ENCODE results near the gene SYNDIG1.

The SYNDIG1 gene

DNA sequence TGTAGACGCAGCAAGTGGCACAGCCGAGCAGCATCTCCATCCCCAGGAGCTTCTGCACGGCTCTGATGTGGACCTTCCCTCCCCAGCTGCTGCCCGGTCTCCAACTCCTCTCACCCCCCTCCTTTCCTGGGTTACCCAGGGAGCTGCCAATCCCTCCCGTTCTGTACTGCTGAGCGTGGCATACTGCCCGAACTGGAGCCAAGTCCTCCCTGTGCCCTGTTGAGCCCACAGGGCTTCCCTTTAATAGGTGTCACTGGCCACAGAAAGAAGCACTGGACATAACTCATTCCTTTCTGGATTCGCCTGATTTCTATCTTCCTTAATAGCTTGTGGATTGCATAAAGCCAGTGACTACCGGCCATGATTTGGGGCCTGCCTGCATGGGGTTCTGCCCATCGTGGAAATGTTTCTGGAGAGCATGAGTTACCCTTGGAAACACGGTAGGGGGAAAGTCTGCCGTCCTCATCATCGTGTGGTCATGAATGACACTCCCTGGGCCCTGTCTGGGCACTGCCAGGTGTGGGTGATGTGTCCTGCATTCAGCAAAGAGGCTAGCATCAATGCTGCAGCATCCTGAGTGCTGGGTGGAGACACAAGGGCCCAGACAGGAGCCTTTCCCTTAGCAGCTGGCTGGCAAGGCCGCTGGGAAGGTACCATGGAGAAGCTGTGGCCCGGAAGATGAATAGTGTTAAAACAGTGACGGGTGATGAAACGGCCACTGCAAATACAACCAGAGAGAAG, 189.7 kb downstream of the SYNDIG1 start:
- DNase-seq (ENCODE audit: low read depth): no peak

- no peak for DNase-seq (ENCODE audit: low read depth)
These were observed 190.4 kb downstream of the SYNDIG1 start for GRCh38 chr20:24659835-24660234.

GRCh38 chr20:24660651-24661050, 191.2 kb downstream of the SYNDIG1 start:
- DNase-seq (ENCODE audit: low read depth): no peak

GRCh38 chr20:24661255-24661654, 191.8 kb downstream of the SYNDIG1 start:
- no peak for DNase-seq (ENCODE audit: low read depth)

GRCh38 chr20:24662322-24662721, 192.9 kb downstream of the SYNDIG1 start:
- DNase-seq (ENCODE audit: low read depth): no peak

DNA sequence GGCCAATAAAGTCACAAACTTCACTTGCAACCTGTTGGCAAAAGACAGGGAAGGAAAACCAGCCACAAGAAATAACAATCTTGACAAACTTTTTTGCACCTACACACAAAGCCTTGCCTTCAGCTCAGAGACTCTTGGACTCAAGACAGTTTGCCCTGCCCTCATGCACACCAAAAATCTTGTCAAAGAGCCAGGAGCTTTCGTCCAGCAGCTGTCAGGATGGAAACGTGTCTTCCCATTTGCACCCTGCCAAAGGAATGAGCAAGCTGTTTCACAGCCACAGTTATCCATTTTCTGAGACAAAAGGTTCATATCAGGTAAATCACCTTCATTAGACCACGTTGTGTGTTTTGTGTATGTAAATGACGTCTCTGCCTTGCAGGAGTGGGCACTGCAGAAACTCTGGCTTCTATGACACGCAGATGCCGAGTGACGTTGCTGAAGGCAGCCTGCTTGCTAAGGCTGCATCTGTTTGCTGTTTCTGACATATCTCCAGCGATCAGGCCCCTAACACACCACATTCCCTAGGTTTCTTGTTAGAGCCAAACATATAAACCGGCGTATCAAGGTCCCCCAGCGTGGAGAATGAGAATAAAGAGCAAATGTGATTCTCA, 193.4 kb downstream of the SYNDIG1 start:
- peak; percentile 48 for DNase-seq (ENCODE audit: low read depth)

DNA sequence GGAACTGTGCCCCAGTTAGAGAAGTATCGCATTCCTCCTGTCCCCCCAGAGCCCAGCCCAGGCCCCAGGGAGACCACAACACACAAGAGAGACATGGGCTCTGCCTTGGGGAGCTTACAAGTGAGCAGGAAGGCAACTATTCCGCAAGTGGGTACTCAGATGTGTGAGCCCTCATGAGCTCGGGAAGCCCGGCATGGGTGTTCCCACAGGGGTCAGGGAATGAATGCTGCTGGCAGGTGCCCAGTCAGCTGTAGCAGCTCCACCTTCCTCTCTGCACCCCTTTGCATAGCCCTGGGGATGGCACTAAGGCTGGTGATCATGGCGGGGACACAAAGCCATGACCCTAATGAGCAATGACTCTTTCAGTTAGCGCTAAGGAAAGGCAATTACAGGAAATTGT, 194.1 kb downstream of the SYNDIG1 start:
- DNase-seq (ENCODE audit: low read depth): no peak

DNA sequence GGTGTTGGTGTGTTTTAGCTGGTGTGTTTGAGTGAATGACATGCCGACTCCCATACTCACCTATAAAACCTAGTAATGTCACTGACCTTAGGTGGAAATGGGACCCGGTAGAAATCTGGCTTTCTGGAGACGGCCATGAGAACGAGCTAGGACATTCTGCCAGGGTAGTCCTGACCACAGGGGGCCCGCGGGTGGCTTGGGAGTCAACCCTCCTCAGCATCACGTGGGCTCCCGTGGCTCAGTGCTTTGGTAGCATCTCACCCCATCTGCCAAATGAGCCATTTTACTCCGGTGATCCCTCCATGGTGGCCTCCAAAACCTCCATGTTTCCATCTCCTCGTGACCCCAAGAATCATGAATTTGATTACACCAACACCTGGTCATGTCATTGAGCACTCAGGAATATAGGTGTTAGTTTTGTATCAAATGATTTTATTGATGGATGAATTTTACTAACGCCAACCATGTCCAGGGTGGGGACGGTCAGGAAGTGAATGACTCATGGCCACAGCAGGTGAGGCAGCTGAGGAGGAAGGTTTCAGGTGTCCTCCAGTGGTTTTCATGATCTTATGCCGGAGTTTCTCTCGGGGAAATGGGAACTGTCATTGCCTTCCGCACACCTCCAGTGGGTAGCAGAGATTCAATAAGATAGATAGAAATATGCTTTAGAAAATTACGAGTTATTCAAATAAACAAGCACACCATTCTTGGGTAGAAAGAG, 195.0 kb downstream of the SYNDIG1 start:
- no peak for DNase-seq (ENCODE audit: low read depth)

DNA sequence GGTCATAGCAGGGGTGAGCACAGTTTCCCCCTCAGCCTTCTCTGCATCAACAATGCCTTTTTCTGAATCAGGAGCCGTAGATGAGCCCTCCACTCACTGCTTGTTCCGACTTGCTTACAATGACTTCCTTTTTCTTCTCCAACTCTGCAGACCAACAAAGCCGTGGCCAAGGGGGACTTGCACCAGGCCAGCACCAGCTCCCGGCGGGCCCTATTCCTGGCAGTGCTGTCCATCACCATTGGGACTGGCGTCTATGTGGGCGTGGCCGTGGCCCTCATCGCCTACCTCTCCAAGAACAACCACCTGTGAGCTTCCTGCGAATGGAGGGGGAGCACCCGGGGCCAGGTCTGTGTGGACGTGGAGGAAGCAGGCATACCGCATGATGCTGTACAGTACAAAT, 195.8 kb downstream of the SYNDIG1 start:
- no peak for DNase-seq (ENCODE audit: low read depth)

- DNase-seq (ENCODE audit: low read depth): no peak
These were observed 196.3 kb downstream of the SYNDIG1 start for GRCh38 chr20:24665741-24666191.

DNA sequence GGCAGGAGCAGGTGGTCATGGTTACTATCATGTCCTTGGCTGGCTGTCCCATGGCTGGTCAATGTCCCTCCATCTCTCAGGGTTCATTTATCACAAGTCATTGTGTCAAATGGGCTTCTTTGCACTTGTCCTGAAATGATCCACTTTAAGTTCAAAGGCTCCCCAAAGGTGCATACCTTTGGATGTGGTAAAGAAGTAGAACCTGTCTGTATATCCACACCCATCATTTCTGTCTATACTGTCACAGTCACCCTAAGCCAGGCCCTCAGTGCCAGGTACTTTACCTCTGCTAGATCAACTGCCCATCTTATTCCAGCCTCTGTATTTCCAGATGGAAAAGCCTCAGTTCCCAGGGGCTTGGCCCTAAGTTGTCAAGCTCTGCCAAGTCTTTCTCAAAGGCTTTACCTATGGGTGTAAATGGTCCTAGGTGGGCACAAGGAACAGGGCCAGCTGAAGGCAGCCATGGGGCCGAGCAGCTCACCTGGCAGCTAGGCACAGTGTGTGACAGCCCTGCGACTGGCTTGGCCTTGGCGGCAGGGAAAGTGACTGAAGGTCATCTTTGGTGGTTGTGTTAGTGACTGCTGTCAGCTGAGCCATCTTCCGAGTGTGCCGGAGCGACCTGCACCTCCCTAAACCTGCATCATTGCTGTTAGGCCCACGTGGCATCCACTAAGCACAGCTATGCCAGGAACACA, 198.4 kb downstream of the SYNDIG1 start:
- no peak for DNase-seq (ENCODE audit: low read depth)

GRCh38 chr20:24668384-24668702, 198.9 kb downstream of the SYNDIG1 start:
- no peak for DNase-seq (ENCODE audit: low read depth)

GRCh38 chr20:24668791-24669190, 199.4 kb downstream of the SYNDIG1 start:
- DNase-seq (ENCODE audit: low read depth): no peak

GRCh38 chr20:24669701-24670100, 200.3 kb downstream of the SYNDIG1 start:
- DNase-seq (ENCODE audit: low read depth): no peak

DNA sequence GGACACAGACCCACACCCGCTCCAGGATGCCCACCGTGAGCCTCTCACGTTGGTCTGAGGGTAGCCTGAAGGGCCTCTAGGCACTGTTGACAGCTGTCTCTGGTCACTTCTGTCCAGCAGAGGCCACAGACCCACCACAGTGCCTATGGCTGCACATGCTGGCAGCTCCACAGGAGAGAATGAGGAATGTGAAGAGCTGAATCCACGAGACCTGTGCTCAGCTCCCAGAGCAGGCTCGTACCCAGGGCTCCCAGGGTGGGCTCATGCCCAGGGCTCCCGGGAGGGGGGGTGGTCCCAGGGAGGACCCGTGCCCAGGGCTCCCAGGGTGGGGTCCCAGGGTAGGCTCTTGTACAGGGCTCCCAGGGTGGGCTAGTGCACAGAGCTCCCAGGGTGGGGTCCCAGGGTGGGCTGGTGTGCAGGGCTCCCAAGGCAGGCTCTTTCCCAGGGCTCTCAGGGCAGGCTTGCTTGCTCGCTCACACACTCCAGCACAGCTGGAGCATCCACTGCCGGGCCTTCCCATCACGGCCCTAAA, 201.0 kb downstream of the SYNDIG1 start:
- DNase-seq (ENCODE audit: low read depth): no peak

- DNase-seq (ENCODE audit: low read depth): no peak
These were observed 201.6 kb downstream of the SYNDIG1 start for GRCh38 chr20:24670981-24671380.

- no peak for DNase-seq (ENCODE audit: low read depth)
These were observed 202.9 kb downstream of the SYNDIG1 start for GRCh38 chr20:24672181-24672880.

- DNase-seq (ENCODE audit: low read depth): peak; percentile 98
These were observed 203.7 kb downstream of the SYNDIG1 start for GRCh38 chr20:24672886-24673677.

DNA sequence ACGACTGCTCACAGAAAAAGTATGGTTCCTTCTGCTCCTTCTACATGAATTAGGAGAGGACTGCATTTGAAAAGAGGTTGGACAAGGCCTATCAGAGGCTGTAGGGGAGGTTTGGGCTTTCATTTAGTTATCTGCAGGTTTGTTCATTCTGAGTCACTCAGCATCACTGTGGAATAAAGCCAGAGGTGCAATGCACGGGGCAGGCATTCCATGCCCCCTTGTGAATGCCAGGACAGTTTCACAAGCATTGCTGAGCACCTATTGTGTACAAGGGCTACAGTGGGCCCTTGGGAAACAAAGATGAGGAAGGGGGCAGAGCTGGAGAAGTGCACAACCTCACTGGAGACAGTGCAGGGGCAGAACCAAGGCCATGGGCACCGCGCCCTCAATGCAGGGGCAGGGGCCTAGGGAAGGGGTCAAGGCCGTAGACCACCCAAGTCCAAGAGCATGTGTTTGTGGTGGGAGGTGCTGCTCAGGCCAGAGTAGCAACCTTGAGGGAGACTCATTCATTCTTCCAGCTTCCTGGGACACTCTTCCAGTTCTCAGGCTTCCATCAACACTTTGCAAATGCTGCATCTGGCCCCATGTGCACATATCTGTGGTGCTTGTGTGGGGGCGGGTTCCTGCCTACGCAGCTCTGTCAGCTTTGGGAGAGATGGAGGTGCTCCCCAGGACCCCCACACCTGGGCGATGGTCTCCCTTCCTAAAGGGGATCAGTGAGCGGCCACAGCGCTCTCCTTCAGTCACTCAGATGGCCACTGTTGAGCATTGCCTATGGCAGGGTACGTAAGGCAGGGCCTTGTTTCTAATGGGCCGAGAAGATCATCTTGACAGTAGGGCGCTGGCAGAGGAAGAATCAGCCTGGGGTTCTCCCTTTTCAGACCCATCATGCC, 204.5 kb downstream of the SYNDIG1 start:
- DNase-seq (ENCODE audit: low read depth): peak; percentile 70

All from EH (cell line).